ENCODE data around the gene ANOS1.

ANOS1 gene

GRCh38 chrX:8755813-8756212 is 23.9 kb upstream of the ANOS1 start:
- ATAC-seq = no peak
- TF ChIP-seq, protein P1, sequence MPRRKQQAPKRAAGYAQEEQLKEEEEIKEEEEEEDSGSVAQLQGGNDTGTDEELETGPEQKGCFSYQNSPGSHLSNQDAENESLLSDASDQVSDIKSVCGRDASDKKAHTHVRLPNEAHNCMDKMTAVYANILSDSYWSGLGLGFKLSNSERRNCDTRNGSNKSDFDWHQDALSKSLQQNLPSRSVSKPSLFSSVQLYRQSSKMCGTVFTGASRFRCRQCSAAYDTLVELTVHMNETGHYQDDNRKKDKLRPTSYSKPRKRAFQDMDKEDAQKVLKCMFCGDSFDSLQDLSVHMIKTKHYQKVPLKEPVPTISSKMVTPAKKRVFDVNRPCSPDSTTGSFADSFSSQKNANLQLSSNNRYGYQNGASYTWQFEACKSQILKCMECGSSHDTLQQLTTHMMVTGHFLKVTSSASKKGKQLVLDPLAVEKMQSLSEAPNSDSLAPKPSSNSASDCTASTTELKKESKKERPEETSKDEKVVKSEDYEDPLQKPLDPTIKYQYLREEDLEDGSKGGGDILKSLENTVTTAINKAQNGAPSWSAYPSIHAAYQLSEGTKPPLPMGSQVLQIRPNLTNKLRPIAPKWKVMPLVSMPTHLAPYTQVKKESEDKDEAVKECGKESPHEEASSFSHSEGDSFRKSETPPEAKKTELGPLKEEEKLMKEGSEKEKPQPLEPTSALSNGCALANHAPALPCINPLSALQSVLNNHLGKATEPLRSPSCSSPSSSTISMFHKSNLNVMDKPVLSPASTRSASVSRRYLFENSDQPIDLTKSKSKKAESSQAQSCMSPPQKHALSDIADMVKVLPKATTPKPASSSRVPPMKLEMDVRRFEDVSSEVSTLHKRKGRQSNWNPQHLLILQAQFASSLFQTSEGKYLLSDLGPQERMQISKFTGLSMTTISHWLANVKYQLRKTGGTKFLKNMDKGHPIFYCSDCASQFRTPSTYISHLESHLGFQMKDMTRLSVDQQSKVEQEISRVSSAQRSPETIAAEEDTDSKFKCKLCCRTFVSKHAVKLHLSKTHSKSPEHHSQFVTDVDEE (CRISPR knock-in tag; IDR thresholded peaks at IDR 0.05) = no peak

DNA sequence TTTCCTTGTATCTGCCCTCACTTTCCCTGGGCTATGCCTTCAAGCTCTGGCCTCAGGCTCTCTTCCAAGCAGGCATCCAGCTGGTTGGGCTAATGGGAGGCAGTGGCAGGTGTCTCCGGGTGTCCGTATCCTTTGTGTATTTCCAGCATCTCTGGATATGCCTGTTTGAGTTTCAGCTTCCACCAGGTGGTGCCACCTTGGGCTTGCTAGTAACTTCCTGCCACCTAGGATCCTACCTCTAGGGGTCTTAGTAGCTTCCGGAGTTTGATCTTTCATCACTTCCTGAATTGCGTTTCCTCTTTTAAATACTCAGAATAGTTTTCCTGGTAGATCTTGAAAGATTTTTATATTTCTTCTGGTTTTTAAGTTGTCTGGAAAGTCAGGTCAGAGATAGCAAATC is 23.2 kb upstream of the ANOS1 start:
- no peak for TF ChIP-seq ZC3H10 (CRISPR knock-in tag; IDR thresholded peaks at IDR 0.05)
- TF ChIP-seq ISL1 (CRISPR knock-in tag; IDR thresholded peaks at IDR 0.05) = no peak
- TF ChIP-seq, protein P2, sequence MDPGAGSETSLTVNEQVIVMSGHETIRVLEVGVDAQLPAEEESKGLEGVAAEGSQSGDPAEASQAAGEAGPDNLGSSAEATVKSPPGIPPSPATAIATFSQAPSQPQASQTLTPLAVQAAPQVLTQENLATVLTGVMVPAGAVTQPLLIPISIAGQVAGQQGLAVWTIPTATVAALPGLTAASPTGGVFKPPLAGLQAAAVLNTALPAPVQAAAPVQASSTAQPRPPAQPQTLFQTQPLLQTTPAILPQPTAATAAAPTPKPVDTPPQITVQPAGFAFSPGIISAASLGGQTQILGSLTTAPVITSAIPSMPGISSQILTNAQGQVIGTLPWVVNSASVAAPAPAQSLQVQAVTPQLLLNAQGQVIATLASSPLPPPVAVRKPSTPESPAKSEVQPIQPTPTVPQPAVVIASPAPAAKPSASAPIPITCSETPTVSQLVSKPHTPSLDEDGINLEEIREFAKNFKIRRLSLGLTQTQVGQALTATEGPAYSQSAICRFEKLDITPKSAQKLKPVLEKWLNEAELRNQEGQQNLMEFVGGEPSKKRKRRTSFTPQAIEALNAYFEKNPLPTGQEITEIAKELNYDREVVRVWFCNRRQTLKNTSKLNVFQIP (CRISPR knock-in tag; IDR thresholded peaks at IDR 0.05; ENCODE audit: borderline replicate concordance, low read depth) = no peak
- no peak for TF ChIP-seq CREB5 (CRISPR knock-in tag; IDR thresholded peaks at IDR 0.05; ENCODE audit: low read depth)
- no peak for ATAC-seq

GRCh38 chrX:8749697-8750096 is 17.8 kb upstream of the ANOS1 start:
- TF ChIP-seq ESRRG (CRISPR knock-in tag; IDR thresholded peaks at IDR 0.05) = no peak
- no peak for TF ChIP-seq CREB5 (CRISPR knock-in tag; IDR thresholded peaks at IDR 0.05; ENCODE audit: low read depth)
- TF ChIP-seq ARNTL (CRISPR knock-in tag; IDR thresholded peaks at IDR 0.05; ENCODE audit: borderline replicate concordance, low read depth) = no peak
- no peak for TF ChIP-seq ZFP3 (CRISPR knock-in tag; IDR thresholded peaks at IDR 0.05)
- no peak for TF ChIP-seq ZFP30 (CRISPR knock-in tag; IDR thresholded peaks at IDR 0.05)
- TF ChIP-seq PATZ1 (CRISPR knock-in tag; IDR thresholded peaks at IDR 0.05; ENCODE audit: borderline replicate concordance) = no peak
- TF ChIP-seq, protein P1 (CRISPR knock-in tag; IDR thresholded peaks at IDR 0.05) = no peak
- TF ChIP-seq TOX (CRISPR knock-in tag; IDR thresholded peaks at IDR 0.05; ENCODE audit: borderline replicate concordance) = no peak
- TF ChIP-seq OSR1 (CRISPR knock-in tag; IDR thresholded peaks at IDR 0.05) = no peak
- no peak for TF ChIP-seq ZC3H10 (CRISPR knock-in tag; IDR thresholded peaks at IDR 0.05)
- TF ChIP-seq CSDC2 (CRISPR knock-in tag; IDR thresholded peaks at IDR 0.05) = no peak
- no peak for TF ChIP-seq GLIS3 (CRISPR knock-in tag; IDR thresholded peaks at IDR 0.05)
- no peak for TF ChIP-seq ISL1 (CRISPR knock-in tag; IDR thresholded peaks at IDR 0.05)
- TF ChIP-seq TCF4 (CRISPR knock-in tag; IDR thresholded peaks at IDR 0.05; ENCODE audit: borderline replicate concordance) = no peak
- no peak for TF ChIP-seq ZNF70 (CRISPR knock-in tag; IDR thresholded peaks at IDR 0.05)
- TF ChIP-seq, protein P2 (CRISPR knock-in tag; IDR thresholded peaks at IDR 0.05; ENCODE audit: borderline replicate concordance, low read depth) = no peak
- TF ChIP-seq CSRNP3 (CRISPR knock-in tag; IDR thresholded peaks at IDR 0.05) = no peak
- TF ChIP-seq RARB (CRISPR knock-in tag; IDR thresholded peaks at IDR 0.05) = no peak
- TF ChIP-seq PPARA (CRISPR knock-in tag; IDR thresholded peaks at IDR 0.05; ENCODE audit: borderline replicate concordance) = no peak
- no peak for TF ChIP-seq ZNF8 (CRISPR knock-in tag; IDR thresholded peaks at IDR 0.05)
- ATAC-seq = no peak

Measured in SK-N-SH treated with all-trans-retinoic acid at 6 μM for 48 hours (cell line).